Measurements from ENCODE around the gene NLRP5. TPM values are rescaled to one million over a fixed set of nuclear protein-coding genes. Genes with fewer than 3 reads are reported as not detected.
"Not testable (repeated sequence)": the region's sequence is repeated elsewhere in the genome, so short reads cannot be mapped to it uniquely, and the experiment has no call there.

The NLRP5 gene
- total RNA-seq, 1 experiment from 2014 or later: not detected

- Histone ChIP-seq H3K4me2 (ENCODE audit: low read length) (no peak overlapping the region), H3K27ac (ENCODE audit: low read length) (no peak overlapping the region), H3K36me3 (ENCODE audit: low read depth, low read length) (peaks cover 41% of the 10 kb centered on the region), H2AFZ (ENCODE audit: low read length) (no peak overlapping the region), H3K4me1 (ENCODE audit: insufficient read depth, low read length) (no peaks in the 10 kb centered on the region), H3F3A (ENCODE audit: low read length, unreplicated experiment) (no peaks in the 10 kb centered on the region), H3K9me2 (replicated peaks; ENCODE audit: low read length) (no peaks in the 10 kb centered on the region), H3K79me2 (ENCODE audit: low read length) (peaks cover 64% of the 10 kb centered on the region), H3K9ac (ENCODE audit: low read length) (no peak overlapping the region), H4K20me1 (ENCODE audit: low read length) (peaks cover 18% of the 10 kb centered on the region), H3K27me3 (ENCODE audit: low read length) (no peaks in the 10 kb centered on the region), H3K4me3 (ENCODE audit: low read length) (no peak overlapping the region), H3K9me3 (ENCODE audit: low read length) (no peaks in the 10 kb centered on the region)
- POLR2A ChIA-PET (ENCODE audit: unreplicated experiment): no interaction called here
- DNase-seq (no peak), ATAC-seq (no peak)
- CTCF ChIA-PET: no interaction called here
- no TSS peak for BruUV-seq (replicated peaks)
- TF ChIP-seq EZH2phosphoT487 (IDR thresholded peaks at IDR 0.05; ENCODE audit: borderline replicate concordance, low read length) (no peak), EZH2 (IDR thresholded peaks at IDR 0.05; ENCODE audit: low read length, unreplicated experiment) (no peak), CTCF (conservative IDR thresholded peaks at IDR 0.05; ENCODE audit: low read depth, low read length) (no peak)
- intact Hi-C loops (cut with micrococcal nuclease): no loop called here
These were observed 110.7 kb downstream of the NLRP5 start for GRCh38 chr19:56097306-56097705.

- Histone ChIP-seq H3K36me3 (ENCODE audit: low read depth, low read length) (peaks cover 46% of the 10 kb centered on the region), H3K9ac (ENCODE audit: low read length) (no peak overlapping the region), H3F3A (ENCODE audit: low read length, unreplicated experiment) (no peaks in the 10 kb centered on the region), H3K4me2 (ENCODE audit: low read length) (no peak overlapping the region), H3K4me3 (ENCODE audit: low read length) (no peak overlapping the region), H3K27ac (ENCODE audit: low read length) (no peak overlapping the region), H3K79me2 (ENCODE audit: low read length) (peaks cover 64% of the 10 kb centered on the region), H3K27me3 (ENCODE audit: low read length) (no peaks in the 10 kb centered on the region), H3K9me3 (ENCODE audit: low read length) (no peaks in the 10 kb centered on the region), H3K9me2 (replicated peaks; ENCODE audit: low read length) (no peaks in the 10 kb centered on the region), H2AFZ (ENCODE audit: low read length) (no peak overlapping the region), H4K20me1 (ENCODE audit: low read length) (peaks cover 19% of the 10 kb centered on the region), H3K4me1 (ENCODE audit: insufficient read depth, low read length) (no peaks in the 10 kb centered on the region)
- no TSS peak for BruUV-seq (replicated peaks)
- DNase-seq (no peak), ATAC-seq (no peak)
- TF ChIP-seq CTCF (conservative IDR thresholded peaks at IDR 0.05; ENCODE audit: low read depth, low read length) (no peak), EZH2phosphoT487 (IDR thresholded peaks at IDR 0.05; ENCODE audit: borderline replicate concordance, low read length) (no peak), EZH2 (IDR thresholded peaks at IDR 0.05; ENCODE audit: low read length, unreplicated experiment) (no peak)
- ChIA-PET POLR2A (ENCODE audit: unreplicated experiment) (no interaction called here), CTCF (no interaction called here)
- intact Hi-C loops (cut with micrococcal nuclease): no loop called here
These were observed 111.2 kb downstream of the NLRP5 start for GRCh38 chr19:56097776-56098175.

- intact Hi-C loops (cut with micrococcal nuclease): not testable (repeated sequence)
These were observed 111.7 kb downstream of the NLRP5 start for GRCh38 chr19:56098237-56098636.

More at GRCh38 chr19:56098237-56098636, 111.7 kb downstream of the NLRP5 start:
- H3K9ac ChIP-seq (ENCODE audit: low read length); H3F3A ChIP-seq (ENCODE audit: low read length, unreplicated experiment); POLR2A ChIA-PET (ENCODE audit: unreplicated experiment); H3K4me1 ChIP-seq (ENCODE audit: insufficient read depth, low read length); DNase-seq; H3K27me3 ChIP-seq (ENCODE audit: low read length); ATAC-seq; H3K27ac ChIP-seq (ENCODE audit: low read length); H3K9me2 ChIP-seq (replicated peaks; ENCODE audit: low read length); BruUV-seq (replicated peaks); H3K9me3 ChIP-seq (ENCODE audit: low read length); H3K4me3 ChIP-seq (ENCODE audit: low read length); CTCF ChIA-PET; H2AFZ ChIP-seq (ENCODE audit: low read length); H3K4me2 ChIP-seq (ENCODE audit: low read length): not testable (repeated sequence)
- Histone ChIP-seq H3K36me3 (ENCODE audit: low read depth, low read length) (peaks cover 43% of the 10 kb centered on the region), H3K79me2 (ENCODE audit: low read length) (peaks cover 64% of the 10 kb centered on the region), H4K20me1 (ENCODE audit: low read length) (peaks cover 23% of the 10 kb centered on the region)
